Left colon (tissue), 2 donors: ENCODE data around the gene FAAH2. TPM values are rescaled to one million over a fixed set of nuclear protein-coding genes. Genes with fewer than 3 reads are reported as not detected.
A peak's percentile ranks its signal among the peaks of the same experiment; 100 is the strongest.
"Not testable (repeated sequence)": the region's sequence is repeated elsewhere in the genome, so short reads cannot be mapped to it uniquely, and the experiment has no call there.

ENCODE experiments used
- ATAC-seq: fragments of 200-7000 bp; cut with Tn5 transposase; one replicate; pipeline ENCODE4 v1.9.1; 2020; ENCODE audit warnings: mild to moderate bottlenecking, moderate library complexity
- DNase-seq, 2 donors: peaks; one replicate each; pipeline ENCODE4 v3.0.0-alpha.2; 2020
- intact Hi-C, 2 donors: fragments of 100-400 bp; cut with DNase I in 1 of 2; cut with micrococcal nuclease in 1 of 2; formaldehyde crosslinking; loops; one replicate each; pipeline versions ENCODE4 v1.11.2 to v1.14.0; 2022; cut with DNase I, micrococcal nuclease
- long read RNA-seq: library from polyadenylated mRNA; unstranded; transcript quantifications from one replicate; pipeline ENCODE4 v2.0.0, GENCODE V29; 2021
- total RNA-seq, 2 donors: library from RNA; stranded (reverse); fragmentation: NEBNext Ultra II Directional; extraction: Animal tissue kit (Norgen Biotek cat#: 25700); gene quantifications; one replicate each; pipeline ENCODE4 v1.2.1, GENCODE V29; 2021
- donor health status: DM: no; HTN: no; CAD: no.
- donor health status: DM: yes; HTN: yes; CAD: no.

FAAH2 gene, protein sequence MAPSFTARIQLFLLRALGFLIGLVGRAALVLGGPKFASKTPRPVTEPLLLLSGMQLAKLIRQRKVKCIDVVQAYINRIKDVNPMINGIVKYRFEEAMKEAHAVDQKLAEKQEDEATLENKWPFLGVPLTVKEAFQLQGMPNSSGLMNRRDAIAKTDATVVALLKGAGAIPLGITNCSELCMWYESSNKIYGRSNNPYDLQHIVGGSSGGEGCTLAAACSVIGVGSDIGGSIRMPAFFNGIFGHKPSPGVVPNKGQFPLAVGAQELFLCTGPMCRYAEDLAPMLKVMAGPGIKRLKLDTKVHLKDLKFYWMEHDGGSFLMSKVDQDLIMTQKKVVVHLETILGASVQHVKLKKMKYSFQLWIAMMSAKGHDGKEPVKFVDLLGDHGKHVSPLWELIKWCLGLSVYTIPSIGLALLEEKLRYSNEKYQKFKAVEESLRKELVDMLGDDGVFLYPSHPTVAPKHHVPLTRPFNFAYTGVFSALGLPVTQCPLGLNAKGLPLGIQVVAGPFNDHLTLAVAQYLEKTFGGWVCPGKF
- 10 to 100 TPM in 1 of 2 donors, 1 to 10 TPM in 1; 9.8 to 11.1 TPM for total RNA-seq
- long read RNA-seq, transcript FAAH2-201 (11 exons, 1,983 nt) = major isoform, 11 of 28 reads
- long read RNA-seq, partial matches to known transcripts = 0 of 28 reads
- long read RNA-seq, other reads (novel, unspliced or antisense) = 17 of 28 reads

DNA sequence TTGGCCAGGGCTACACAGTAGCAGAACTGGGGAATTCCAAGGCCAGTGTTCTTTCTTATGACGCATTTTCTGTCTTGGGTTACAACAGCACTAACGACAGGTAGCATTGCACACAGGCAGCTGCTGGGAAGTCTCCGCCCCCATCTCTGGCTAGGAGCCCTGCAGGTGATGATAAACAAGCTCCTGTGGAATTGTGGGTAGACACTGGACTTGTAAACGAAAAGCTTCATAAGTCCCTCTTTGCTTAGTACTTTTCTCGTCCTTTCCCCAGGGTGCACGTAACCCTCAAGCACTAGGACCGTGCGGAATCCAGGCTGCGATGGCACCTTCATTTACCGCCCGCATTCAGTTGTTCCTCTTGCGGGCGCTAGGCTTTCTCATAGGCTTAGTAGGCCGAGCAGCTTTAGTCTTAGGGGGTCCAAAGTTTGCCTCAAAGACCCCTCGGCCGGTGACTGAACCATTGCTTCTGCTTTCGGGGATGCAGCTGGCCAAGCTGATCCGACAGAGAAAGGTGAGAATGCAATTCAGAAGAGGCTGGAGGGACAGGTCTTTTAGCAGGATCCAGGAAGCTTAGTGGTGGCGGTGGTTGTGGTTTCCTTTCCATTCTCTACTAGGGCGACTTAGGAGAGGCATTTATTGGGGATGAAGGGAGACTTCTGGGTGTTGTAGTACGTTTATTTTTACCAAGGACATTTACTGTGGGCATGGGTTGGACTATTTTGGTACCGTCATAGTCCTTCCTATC, at the start of gene FAAH2:
Gene FAAH2 (plus strand): TSS at position 200 of the 745 bp plus-strand sequence. CDS start 120 bp downstream, at position 320.
- intact Hi-C loops = no loop called here
- DNase-seq (peak; percentile 70 to 81), ATAC-seq (peak; percentile 94)

DNA sequence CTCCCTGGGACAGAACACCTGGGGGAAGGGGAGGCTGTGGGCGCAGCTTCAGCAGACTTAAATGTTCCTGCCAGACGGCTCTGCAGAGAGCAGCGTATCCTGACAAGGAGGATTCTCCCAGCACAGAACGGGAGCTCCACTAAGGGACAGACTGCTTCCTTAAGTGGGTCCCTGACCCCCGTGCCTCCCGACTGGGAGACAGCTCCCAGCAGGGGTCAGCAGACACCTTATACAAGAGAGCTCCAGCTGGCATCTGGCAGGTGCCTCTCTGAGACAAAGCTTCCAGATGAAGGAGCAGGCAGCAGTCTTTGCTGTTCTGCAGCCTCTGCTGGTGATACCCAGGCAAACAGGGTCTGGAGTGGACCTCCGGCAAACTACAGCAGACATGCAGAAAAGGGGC, 44.5 kb upstream of the FAAH2 start:
- DNase-seq (no peak), ATAC-seq (no peak)
- intact Hi-C loops = no loop called here

DNA sequence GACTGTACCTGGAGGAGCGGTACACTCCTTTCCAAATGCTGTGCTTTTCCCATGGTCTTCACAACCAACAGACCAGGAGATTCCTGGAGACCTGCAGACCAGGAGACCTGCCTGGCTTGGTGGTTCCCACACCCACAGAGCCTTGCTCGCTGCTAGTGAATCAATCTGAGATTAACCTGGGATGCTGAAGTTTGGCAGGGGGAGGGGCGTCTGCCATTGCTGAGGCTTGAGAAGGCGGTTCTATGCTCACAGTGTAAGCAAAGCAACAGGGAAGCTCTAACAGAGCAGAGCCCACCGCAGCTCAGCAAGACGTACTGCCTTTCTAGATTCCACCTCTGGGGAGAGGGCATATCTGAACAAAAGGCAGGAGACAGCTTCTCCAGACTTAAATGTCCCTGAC, 34.5 kb upstream of the FAAH2 start:
- DNase-seq (no peak), ATAC-seq (no peak)
- intact Hi-C loops = no loop called here

DNA sequence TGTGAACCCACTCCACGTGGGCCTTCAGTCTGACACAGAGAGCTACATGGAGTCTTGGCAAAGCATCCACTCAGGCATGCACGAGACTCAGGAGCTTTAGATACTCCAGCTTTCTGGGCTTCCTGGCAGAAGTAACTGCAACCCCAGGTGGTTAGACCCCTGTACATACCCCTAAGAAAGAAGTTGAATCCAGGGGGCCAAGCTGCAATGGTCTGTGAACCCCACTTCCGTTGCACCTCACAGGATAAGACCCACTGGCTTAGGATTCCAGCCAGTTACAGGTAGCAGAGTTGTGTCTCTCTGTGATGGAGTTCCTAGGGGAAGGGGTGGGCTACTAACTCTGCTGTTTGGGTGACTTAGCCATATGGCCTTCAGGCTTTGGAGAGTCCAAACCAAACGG, 21.4 kb upstream of the FAAH2 start:
- DNase-seq = no peak
- ATAC-seq = no peak
- intact Hi-C loops = no loop called here

DNA sequence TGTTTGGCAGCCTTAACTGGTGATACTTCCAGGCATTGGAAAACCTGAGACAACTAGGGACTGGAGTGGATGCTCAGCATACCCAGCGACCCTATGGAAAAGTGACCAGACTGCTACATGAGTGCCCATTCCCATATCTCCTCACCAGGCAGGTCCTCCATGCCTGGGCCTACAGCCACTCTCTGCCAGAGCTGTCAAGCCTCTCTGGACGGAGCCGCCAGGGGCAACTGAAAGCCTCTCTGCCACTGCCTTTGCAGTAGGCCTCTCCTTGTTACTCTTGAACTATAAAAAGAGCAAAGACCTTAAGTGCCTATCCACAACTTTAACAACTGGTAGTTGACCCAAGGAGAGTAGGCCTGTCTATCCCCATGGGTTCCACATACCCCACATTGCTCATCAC, 20.2 kb upstream of the FAAH2 start:
- no peak for DNase-seq
- intact Hi-C loops = no loop called here
- no peak for ATAC-seq

DNA sequence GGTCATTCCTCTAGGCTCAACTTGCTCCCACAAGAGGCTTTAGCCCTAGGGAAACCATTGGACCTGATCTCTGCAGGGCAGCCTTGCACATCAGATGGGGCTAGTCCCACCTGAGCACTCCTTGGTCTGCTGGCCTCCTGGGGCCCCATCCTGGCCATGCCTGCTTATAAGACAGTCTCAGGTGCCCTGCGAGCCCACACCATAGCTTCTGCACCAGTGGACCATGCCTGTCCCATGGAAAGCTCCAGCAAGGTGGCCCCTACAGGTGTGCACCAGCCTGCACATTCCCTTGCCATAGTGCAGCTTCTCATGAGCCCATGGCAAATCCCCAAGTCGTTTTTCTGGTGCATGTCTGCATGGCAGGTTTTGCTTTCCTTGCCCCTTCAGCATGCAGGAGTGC, 19.6 kb upstream of the FAAH2 start:
- ATAC-seq (no peak), DNase-seq (no peak)
- intact Hi-C loops = no loop called here

DNA sequence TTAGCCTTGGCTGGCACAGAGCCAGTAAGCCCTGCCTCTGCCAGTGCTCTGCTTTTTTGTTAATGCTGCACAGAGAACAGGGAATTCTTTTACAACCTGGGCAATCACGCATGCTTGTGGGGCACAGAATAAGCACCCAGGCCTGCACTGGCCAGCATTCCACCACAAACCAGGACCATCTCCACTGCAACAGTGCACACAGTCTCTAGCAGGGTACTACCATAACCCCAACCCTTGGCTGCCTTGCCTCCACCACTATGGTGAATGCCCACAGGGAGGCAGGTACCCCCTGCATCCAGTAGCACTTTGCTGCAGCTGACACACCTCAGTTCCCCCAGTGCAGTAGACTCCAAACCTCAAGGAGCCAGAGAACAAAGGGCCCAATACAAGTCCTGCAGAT, 19.2 kb upstream of the FAAH2 start:
- intact Hi-C loops = no loop called here
- DNase-seq (no peak), ATAC-seq (no peak)

DNA sequence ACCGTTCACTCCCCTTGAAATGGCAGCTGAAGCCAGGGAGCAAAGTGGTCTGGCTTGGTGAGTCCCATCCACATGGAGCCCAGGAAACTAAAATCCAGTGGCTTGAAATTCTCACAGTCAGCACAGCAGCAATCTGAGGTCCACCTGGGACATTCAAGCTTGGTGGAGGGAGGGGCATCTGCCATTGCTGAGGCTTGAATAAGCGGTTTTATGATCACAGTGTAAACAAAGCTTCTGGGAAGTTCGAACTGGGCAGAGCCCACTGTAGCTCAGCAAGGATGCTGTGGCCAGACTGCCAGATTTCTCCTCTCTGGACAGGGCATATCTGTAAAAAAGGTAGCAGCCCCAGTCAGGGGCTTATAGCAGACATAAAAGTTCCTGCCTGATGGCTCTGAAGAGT, 15.5 kb upstream of the FAAH2 start:
- ATAC-seq (no peak), DNase-seq (no peak)
- intact Hi-C loops = no loop called here

DNA sequence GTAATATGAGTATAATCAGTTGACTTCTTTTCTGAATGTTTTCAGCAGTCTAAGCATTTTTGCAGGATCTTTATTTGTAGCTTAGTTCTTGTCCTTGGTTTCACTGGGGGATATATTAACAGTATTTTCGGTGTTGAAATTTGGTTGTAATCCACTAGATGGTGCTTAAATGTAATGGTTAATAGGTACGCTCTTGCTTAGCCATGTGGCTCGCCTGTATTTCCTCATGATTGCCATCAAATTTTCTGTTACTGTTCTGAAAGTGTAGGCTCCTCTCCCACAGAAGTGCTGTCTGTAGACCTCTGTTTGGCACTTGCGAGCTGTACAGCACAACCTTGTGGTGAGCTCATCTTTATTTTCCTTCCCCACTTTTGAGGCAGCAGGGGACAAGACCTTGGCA, 3.9 kb upstream of the FAAH2 start:
- DNase-seq (no peak), ATAC-seq (no peak)
- intact Hi-C loops = no loop called here

DNA sequence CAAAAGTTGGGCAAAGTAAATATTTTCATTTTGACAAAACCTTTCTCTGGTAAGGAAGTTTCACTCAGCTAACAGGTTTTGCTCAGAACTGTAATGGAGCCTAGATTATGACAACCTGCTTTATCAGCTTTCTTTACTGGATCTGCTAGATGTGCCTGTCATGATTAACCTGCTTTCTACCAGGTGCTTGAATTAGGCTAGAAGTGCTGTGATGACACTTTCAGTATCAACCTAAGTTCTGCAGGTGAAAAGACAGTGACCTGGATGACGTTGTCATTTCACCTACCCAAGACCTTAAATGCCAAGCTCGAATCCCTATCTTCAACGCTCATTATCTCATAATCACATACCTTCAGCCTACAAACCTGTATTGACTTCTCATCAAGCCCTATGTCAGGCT, 1.5 kb upstream of the FAAH2 start:
- intact Hi-C loops = no loop called here
- DNase-seq = no peak
- no peak for ATAC-seq

DNA sequence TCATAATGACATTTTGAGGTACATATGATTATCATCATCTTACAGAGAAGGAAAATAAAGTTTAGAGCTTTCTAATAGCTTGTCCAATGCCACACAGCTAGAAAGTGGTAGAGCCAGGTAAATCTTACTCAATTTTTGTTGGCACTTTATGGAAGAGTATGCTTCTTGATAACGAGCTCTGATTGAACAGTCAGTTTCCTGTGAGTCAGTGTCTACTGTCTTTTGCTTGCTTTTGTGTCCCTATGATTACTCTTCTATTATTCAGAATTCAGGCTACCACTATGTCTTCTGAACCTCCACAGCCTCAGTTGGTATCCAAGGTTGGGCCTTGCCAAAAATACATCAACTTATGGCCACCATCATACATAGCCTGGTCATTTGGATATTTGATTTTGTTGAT, 2.6 kb downstream of the FAAH2 start:
- intact Hi-C loops = no loop called here
- ATAC-seq = no peak
- DNase-seq = no peak

DNA sequence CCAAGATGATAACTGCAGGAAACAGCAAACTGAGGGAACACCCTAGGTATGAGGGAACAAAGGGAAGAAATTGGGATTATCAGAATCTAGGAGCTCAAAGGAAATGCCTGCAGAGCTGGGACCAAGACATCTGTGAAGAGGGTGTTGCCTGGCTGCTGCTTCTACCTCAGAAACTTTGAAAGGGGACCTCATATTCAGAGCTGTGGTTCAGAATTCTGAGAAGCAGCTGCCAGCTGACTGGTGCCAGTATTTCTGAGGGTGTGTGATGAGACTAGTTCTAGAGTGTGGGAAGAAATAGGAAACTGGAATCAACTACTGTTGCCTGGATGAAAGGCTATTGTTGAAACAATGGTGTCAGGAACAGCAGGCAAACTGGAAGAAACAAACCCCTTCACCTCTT, 8.5 kb downstream of the FAAH2 start:
- DNase-seq = no peak
- no peak for ATAC-seq
- intact Hi-C loops = no loop called here

DNA sequence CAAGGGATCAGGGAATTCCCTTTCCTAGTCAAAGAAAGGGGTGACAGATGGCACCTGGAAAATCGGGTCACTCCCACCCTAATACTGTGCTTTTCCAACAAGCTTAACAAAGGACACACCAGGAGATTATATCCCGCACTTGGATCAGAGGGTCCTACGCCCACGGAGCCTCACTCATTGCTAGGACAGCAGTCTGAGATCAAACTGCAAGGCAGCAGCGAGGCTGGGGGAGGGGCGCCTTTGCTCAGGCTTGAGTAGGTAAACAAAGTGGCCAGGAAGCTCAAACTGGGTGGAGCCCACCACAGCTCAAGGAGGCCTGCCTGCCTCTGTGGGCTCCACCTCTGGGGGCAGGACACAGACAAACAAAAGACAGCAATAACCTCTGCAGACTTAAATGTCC, 9.2 kb downstream of the FAAH2 start:
- intact Hi-C loops, ATAC-seq, DNase-seq: not testable (repeated sequence)

DNA sequence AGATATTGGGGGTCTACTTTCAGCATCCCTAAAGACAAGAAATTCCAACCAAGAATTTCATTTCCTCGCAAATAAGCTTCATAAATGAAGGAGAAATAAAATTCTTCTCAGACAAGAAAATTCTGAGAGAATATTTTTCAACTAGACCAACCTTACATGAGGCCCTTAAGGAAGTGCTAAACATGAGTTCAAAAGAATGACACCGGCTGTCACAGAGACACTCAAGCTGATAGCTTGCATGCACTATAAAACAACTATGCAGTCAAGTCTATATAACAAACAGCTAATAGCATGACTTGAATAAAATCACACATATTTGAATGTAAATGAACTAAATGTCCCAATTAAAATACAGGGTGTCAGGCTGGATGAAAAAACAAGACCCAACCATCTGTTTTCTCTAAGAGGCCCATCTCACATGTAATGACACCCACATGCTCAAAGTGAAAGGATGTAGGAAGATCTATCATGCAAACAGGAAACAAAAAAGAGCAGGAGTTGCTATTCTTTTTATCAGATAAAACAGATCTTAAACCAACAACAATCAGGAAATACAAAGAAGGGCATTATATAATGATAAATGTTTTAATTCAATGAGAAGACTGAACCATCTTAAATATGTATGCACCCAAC, 27.2 kb downstream of the FAAH2 start:
- DNase-seq = no peak
- intact Hi-C loops = no loop called here
- no peak for ATAC-seq

DNA sequence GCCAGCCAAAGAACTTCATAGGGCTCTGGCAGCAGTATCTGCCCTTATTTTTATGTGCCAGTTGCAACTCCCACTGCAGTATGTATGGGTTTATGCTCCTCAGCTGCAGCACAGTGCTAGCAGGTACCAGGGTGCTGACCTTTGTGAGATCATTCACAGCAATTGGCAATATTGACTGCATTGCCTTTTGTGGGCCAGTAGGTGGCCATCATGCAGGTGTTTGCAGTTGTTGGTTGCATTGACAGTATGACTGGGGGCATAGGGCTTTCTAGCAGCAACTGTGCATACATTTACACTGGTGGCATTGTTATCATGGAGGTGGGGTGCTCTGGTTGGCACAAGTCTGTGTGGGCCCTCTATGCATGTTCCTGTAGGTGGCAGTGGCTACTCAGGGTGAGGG, 42.5 kb downstream of the FAAH2 start:
- DNase-seq (no peak), ATAC-seq (no peak)
- intact Hi-C loops = no loop called here

DNA sequence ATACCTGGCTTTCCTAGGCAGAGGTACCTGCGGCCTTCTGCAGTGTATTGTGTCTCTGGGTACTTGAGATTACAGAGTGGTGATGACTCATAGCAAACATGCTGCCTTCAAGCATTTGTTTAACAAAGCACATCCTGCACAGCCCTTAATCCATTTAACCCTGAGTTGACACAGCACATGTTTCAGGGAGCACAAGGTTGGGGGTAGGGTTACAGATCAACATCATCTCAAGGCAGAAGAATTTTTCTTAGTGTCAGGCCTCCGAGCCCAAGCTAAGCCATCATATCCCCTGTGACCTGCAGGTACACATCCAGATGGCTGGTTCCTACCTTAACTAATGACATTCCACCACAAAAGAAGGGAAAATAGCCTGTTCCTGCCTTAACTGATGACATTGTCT, 49.3 kb downstream of the FAAH2 start:
- DNase-seq, ATAC-seq, intact Hi-C loops: not testable (repeated sequence)

DNA sequence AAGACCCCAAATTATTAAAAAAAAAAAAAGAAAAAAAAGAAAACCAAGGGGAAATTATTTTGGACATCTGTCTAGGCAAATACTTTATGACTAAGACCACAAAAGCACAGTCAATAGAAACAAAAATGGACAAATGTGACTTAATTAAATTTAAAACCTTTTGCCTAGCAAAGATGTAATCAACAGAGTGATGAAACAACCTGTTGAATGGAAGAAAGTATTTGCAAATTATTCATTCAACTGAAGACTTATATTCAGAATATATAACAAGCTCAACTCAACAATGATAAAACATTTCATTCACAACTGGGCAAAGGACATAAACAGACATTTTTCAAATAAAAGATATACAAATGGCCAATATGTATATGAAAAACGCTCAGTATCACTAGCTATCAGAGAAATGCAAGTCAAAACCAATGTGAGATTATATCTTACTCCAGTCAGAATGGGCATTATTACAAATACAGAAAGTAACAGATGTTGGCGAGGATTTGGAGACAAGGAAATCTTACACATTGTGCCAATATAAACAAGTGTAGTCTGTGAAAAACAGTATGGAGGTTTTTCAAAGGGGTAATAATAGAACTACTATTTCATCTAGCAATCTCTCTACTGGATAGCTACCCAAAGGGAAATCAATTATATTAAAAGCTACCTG, 67.1 kb downstream of the FAAH2 start:
- DNase-seq = no peak
- intact Hi-C loops = no loop called here
- ATAC-seq = no peak

DNA sequence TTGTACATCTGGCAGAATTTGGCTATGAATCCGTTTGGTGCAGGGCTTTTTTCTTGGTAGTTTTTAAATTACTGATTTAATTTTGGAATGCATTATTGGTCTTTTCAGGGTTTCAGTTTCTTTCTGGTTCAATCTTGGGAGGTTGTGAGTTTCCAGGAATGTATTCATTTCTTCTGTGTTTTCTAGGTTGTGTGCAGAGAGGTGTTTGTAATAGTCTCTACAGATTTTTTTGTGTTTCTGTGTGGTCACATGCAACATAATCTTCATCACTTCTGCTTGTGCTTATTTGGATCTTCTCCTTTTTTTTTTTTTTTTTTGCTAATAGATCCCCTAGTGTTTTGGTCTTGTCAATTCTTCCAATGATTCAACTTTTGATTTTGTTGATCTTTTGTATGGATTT, 77.6 kb downstream of the FAAH2 start:
- intact Hi-C loops = no loop called here
- DNase-seq (no peak), ATAC-seq (no peak)

DNA sequence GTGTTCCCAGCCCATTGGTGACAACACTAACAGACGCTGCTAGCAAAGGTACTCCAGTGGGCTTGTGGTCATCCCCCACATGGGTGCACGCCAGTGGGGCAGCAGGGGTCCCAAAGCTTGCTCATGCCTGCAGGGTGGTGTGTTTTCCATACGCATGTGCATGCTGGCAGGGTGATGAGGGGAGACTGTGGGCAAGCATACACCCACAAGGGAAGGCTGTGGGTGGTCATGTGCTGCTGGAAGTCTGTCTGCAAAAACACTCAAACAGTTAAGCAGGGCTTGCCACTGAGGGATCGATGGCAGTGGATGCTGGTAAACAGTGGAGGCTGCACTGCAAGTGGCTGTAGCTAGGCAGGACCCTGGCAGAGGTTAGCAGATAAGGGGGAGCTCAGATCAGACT, 79.9 kb downstream of the FAAH2 start:
- no peak for ATAC-seq
- intact Hi-C loops = no loop called here
- no peak for DNase-seq
